Activated CD8-positive, alpha-beta memory T cell treated with anti-CD3 and anti-CD28 coated beads for 36 hours (primary cell): ENCODE measurements around the gene SKP1. TPM values are rescaled to one million over a fixed set of nuclear protein-coding genes. Genes with fewer than 3 reads are reported as not detected.

Source experiments
- CTCF ChIA-PET: fragments of 350-600 bp; sonication (Branson Sonifier 250); formaldehyde crosslinking; loops from one replicate; lab custom pipeline; 2021; ENCODE audit warnings: antibody characterized with exemption; lab: Charles Lee
- POLR2A ChIA-PET: fragments of 350-600 bp; sonication (Branson Sonifier 250); formaldehyde crosslinking; loops from one replicate; lab custom pipeline; 2021; ENCODE audit warnings: antibody characterized with exemption; lab: Charles Lee
- total RNA-seq, 2 experiments: library from RNA; stranded (reverse); gene quantifications; one replicate each; pipeline ENCODE4 v1.2.3, GENCODE V29; 2021

Gene SKP1
- total RNA-seq, 2 experiments from 2014 or later, result 245 to 268 TPM

DNA sequence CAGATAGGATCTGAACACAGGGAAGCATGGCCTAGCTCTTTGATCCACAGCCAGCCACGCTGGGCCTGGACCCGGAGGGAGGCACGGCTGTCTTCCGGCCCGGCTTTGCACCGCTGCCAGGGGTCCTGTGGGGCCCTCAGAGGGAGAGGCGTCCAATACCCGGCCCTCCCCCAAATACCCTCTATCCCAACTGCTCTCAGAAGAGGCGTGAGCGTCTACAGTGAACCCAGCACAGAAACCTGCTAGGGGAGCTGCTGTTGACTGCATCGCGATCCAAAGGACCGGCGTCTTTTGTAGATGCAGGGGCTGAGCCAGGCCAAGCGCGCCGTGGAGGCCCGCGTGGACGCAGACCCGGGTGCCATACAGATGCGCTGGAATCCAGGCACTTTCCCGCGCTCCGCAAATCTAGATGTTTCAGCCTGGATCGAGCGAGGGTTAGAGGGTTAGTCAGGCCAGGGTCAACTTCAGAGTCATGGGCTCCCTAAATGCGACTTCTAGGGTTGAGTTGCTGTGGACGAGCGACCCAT is 63.3 kb downstream of the SKP1 start:
- ChIA-PET CTCF (interaction anchor here (2.0 to 7.6 kb wide), 4 partner anchors 12 to 74 kb away, joined by 4 to 52 read pairs (median 30); no protein-coding TSS in a partner anchor), POLR2A (interaction anchor here (1.0 kb wide), 1 partner anchor 14 kb away, joined by 5 read pairs; no protein-coding TSS in a partner anchor)

DNA sequence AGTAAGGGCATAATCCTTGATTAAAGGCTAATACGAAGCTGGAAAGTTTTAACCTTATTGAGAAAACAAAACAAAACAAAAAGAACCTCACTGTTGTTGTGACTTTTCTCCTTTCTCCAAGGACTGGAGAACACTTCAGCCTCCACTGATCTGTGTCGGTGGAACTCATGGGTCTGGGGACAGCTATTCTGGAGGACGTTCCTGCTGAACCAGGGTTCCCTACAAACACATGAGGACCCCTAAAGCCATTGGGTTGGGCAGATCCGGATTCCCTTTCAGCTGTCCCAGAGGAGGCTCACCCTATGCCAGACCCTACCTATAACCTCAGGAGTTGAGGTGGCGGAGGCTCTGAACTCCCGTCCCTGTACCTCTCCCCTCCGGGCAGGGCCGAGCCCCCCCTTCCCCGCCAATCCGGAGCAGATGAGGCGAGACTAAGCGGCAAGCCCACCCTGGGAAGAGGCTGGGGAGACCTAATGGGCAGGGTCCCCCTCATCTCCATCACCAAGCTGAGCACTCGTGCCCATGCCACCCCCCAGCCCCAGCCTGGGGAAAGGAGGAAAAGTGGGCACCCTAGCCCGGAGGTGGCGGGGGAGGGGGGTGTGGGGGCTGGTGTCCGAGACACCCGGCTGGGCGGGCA is 63.9 kb downstream of the SKP1 start:
- ChIA-PET POLR2A (interaction anchor here (1.0 to 1.8 kb wide), 4 partner anchors 12 to 64 kb away, joined by 4 to 10 read pairs (median 5); no protein-coding TSS in a partner anchor), CTCF (interaction anchor here (0.9 to 7.6 kb wide), 5 partner anchors 12 to 73 kb away, joined by 3 to 52 read pairs (median 22); no protein-coding TSS in a partner anchor)

GRCh38 chr5:134111741-134112647 is 64.8 kb downstream of the SKP1 start:
- CTCF ChIA-PET, result interaction anchor here (0.5 to 7.6 kb wide), 10 partner anchors 13 to 134 kb away, joined by 3 to 52 read pairs (median 4); no protein-coding TSS in a partner anchor

DNA sequence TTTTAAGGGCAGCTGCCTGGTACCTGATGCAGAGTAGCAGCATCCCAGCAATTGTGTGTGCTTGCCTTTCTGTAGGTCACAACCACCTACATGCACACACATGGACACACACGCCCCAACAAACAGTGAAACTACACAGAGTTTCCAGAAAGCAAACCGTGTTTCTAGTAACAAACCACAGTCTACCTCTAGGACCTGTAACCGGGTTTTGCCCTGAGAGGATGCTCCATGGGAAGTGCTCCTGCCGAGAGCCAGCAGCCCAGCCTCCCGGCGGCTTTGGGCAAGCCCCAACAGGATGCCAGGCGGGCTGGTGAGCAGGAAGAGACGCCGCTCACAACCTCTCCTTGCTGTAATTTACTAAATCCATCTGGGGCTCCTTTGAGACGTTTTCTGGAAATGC is 66.4 kb downstream of the SKP1 start:
- CTCF ChIA-PET, result interaction anchor here (1.2 to 4.7 kb wide), 5 partner anchors 19 to 70 kb away, joined by 4 to 39 read pairs (median 12); no protein-coding TSS in a partner anchor
- POLR2A ChIA-PET, result interaction anchor here (0.6 kb wide), 2 partner anchors 9 to 37 kb away, joined by 3 to 4 read pairs; no protein-coding TSS in a partner anchor

More at GRCh38 chr5:134111741-134112647, 64.8 kb downstream of the SKP1 start:
- POLR2A ChIA-PET, result interaction anchor here (0.5 to 1.8 kb wide), 9 partner anchors 9 to 108 kb away, joined by 3 to 11 read pairs (median 4); no protein-coding TSS in a partner anchor

DNA sequence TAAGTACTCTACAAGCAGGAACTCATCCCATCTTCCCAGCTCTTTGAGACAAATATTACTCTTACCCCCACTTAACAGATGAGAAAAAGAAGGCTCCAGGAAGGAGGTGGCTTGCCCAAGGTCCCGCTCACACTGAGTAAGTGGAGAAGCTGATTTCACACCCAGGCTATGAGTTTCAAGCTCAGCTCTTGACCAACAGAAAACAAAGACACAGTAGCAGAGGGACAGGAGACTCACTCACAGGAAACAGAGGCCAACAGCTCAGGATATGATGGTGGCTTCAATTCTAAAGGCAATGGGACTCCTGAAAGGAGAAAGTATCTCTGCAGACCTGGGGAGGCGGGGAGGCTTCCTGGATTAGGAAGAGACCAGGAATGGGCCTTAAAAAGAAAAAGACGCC is 69.0 kb downstream of the SKP1 start:
- ChIA-PET POLR2A (no interaction called here), CTCF (interaction anchor here (0.6 to 1.4 kb wide), 4 partner anchors 18 to 126 kb away, joined by 3 to 4 read pairs (median 3); no protein-coding TSS in a partner anchor)

- ChIA-PET CTCF (interaction anchor here (0.6 to 1.4 kb wide), 4 partner anchors 18 to 126 kb away, joined by 3 to 4 read pairs (median 3); no protein-coding TSS in a partner anchor), POLR2A (no interaction called here)
These were observed 69.6 kb downstream of the SKP1 start for GRCh38 chr5:134106991-134107701.

- ChIA-PET CTCF (interaction anchor here (1.0 to 1.7 kb wide), 3 partner anchors 10 to 30 kb away, joined by 4 read pairs; no protein-coding TSS in a partner anchor), POLR2A (interaction anchor here (0.6 kb wide), 2 partner anchors 34 to 100 kb away, joined by 3 to 4 read pairs; no protein-coding TSS in a partner anchor)
These were observed 72.6 kb downstream of the SKP1 start for GRCh38 chr5:134103998-134104654.

- ChIA-PET CTCF (interaction anchor here (1.0 to 3.7 kb wide), 3 partner anchors 10 to 30 kb away, joined by 4 to 16 read pairs (median 8); no protein-coding TSS in a partner anchor), POLR2A (no interaction called here)
These were observed 73.4 kb downstream of the SKP1 start for GRCh38 chr5:134103397-134103796.

DNA sequence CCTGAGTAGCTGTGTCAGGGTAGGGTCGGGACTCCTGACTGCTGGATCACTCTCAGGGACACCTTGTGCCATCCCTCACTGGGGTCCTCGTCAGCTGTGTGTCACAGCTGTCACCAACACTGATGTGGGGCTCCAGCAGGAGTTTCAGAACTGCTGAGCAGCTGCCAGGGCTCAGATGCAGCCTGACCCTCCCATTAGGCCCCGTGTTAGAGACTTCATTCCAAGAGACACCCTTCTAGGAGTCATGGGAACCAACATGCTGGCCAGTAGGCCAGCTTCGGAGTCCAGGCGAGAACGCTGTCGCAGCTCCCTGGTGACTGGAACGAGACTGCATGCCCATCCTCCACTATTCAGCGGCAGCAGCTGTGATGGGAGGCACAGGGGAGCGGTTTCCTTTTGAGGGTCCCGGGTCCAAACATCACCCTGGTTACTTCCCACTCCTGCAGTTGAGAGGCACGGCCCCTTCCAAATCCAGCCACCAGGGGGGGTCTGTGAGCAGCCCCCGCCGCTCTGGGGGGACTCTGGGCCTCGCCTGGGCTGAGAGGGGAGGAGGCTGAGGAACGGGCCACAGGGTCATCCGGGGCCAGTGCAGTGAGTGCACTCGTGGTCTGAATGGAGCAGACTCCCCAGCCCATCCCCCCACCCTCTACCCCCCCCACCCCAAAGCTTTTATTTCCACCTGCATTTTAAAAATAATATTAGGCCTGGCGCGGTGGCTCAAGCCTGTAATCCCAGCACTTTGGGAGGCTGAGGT is 74.9 kb downstream of the SKP1 start:
- ChIA-PET POLR2A (interaction anchor here (1.9 kb wide), 1 partner anchor 37 kb away, joined by 8 read pairs; no protein-coding TSS in a partner anchor), CTCF (interaction anchor here (0.5 to 4.1 kb wide), 18 partner anchors 9 to 1524 kb away, joined by 3 to 21 read pairs (median 4); no protein-coding TSS in a partner anchor)

- ChIA-PET CTCF (interaction anchor here (0.8 to 4.1 kb wide), 12 partner anchors 9 to 48 kb away, joined by 3 to 21 read pairs (median 6); no protein-coding TSS in a partner anchor), POLR2A (interaction anchor here (0.6 to 1.9 kb wide), 8 partner anchors 10 to 61 kb away, joined by 3 to 12 read pairs (median 5); no protein-coding TSS in a partner anchor)
These were observed 76.3 kb downstream of the SKP1 start for GRCh38 chr5:134100283-134101091.

GRCh38 chr5:134099939-134100282 is 76.8 kb downstream of the SKP1 start:
- CTCF ChIA-PET, result interaction anchor here (0.8 to 4.1 kb wide), 9 partner anchors 8 to 46 kb away, joined by 3 to 21 read pairs (median 9); no protein-coding TSS in a partner anchor
- POLR2A ChIA-PET, result interaction anchor here (0.6 to 1.9 kb wide), 6 partner anchors 12 to 60 kb away, joined by 4 to 12 read pairs (median 6); no protein-coding TSS in a partner anchor

DNA sequence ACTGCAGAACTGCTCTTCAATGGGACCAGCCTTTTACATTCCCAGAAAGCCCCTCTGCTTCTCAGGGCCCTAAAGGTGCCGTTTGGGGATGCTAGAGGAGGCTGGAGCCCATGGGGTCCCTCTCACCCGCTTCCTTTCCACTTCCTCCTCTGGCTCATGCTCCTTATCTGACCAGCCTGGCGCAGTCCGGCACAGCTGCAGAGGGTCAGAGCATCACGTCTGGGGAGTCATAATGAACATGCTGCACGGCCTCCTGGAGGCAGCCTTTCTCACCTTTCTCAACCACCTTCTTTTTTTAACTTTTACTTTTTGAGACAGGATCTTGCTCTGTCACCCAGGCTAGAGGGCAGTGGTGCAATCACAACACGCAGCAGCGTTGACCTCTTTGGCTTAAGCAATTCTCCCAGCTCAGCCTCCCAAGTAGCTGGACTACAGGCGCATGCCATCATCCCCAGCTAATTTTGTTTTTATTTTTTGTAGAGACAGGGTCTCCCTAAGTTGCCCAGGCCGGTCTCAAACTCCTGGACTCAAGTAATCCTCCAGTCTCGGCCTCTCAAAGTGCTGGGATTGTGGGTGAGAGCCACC is 77.4 kb downstream of the SKP1 start:
- ChIA-PET POLR2A (interaction anchor here (1.2 kb wide), 1 partner anchor 20 kb away, joined by 5 read pairs; no protein-coding TSS in a partner anchor), CTCF (interaction anchor here (0.9 to 4.1 kb wide), 7 partner anchors 7 to 60 kb away, joined by 3 to 21 read pairs (median 12); no protein-coding TSS in a partner anchor)
